ENCODE data around the gene RNF150.

DNA sequence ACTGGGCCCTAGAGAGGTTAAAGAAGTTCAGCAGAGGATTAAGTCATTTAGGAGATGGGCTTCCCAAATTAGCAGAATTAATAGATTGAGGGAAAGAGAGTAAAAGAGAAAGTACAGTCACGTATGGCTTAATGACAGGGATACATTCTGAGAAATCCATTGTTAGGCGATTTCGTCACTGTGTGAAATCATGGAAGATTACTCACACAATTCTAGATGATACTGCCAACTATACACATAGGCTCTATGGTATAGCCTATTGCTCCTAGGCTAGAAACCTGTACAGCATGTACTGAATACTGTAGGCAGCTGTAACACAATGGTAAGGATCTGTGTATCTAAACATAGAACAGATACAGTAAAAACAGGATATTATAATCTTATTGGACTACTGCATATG, 180.6 kb downstream of the RNF150 start:
- no peak for TF ChIP-seq EZH2phosphoT487 (IDR thresholded peaks at IDR 0.05; ENCODE audit: low read depth)
- TF ChIP-seq, protein P1, sequence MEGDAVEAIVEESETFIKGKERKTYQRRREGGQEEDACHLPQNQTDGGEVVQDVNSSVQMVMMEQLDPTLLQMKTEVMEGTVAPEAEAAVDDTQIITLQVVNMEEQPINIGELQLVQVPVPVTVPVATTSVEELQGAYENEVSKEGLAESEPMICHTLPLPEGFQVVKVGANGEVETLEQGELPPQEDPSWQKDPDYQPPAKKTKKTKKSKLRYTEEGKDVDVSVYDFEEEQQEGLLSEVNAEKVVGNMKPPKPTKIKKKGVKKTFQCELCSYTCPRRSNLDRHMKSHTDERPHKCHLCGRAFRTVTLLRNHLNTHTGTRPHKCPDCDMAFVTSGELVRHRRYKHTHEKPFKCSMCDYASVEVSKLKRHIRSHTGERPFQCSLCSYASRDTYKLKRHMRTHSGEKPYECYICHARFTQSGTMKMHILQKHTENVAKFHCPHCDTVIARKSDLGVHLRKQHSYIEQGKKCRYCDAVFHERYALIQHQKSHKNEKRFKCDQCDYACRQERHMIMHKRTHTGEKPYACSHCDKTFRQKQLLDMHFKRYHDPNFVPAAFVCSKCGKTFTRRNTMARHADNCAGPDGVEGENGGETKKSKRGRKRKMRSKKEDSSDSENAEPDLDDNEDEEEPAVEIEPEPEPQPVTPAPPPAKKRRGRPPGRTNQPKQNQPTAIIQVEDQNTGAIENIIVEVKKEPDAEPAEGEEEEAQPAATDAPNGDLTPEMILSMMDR (IDR thresholded peaks at IDR 0.05; ENCODE audit: low read depth, low read length) = no peak

Measured in OCI-LY3 (cell line).